GM19372 (cell line): ENCODE measurements around the gene SIL1.
"Not testable (repeated sequence)": the region's sequence is repeated elsewhere in the genome, so short reads cannot be mapped to it uniquely, and the experiment has no call there.

Experiments used
- ATAC-seq: cut with Tn5 transposase; IDR thresholded peaks from one replicate; pipeline ENCODE4 v1.9.1; 2021; ENCODE audit warnings: mild to moderate bottlenecking, low read depth, moderate library complexity; ENCODE audit not compliant: unreplicated experiment

The SIL1 gene

GRCh38 chr5:139049780-139050179 lies 148.4 kb downstream of the SIL1 start:
- ATAC-seq, result no peak

DNA sequence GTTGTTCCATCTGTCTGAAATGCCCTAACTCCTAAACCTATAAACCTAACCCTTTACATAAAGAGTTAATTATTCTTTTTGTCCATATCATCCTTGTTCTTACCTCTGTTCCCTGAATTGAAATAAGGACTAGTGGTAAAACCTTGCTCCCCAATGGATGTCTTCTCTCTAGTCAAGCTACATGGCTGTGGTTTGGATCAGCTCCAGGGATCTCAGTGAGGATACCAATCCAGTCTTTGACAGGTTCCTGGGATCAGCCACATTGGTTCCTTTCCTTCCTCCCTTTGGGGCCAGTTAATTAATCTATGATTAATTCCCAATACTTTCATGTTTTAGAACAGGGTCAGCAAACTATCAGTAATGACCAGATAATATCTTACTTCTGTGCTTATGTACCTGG lies 151.6 kb downstream of the SIL1 start:
- ATAC-seq, result no peak

DNA sequence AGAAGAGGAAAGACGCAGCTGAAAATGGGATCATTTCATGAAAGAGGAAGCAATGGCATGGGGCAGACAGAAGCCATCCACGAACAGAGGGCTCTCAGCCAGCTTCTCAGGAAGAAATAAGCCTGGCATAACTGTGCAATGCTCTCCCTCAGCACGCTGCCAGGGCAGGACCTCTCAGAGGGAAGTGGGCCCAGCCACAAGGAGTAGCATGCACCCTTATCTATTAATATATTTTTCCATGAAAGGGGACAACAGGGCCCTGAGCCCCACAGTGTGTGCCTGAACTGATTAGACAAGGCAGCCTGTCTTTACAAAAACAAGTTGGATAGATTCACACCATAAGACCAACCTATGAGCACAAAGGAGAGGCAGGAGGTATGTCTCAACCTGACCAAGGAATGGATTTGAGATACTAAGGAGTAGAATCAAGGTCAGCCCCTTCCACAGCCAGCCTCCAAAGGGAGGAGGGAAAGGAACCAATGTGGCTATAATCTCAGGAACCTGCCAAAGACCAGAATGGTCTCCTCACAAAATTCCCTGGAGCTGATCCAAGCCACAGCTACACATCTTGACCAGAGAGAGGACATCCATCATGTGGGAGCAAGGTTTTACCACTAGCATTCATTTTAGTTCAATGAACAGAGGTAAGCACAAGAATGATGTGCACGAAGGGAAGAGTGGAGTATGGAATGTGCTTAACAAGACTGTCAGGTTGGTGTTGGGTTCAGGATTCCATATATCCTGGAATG lies 154.8 kb downstream of the SIL1 start:
- ATAC-seq, result no peak

GRCh38 chr5:139040081-139040480 lies 158.1 kb downstream of the SIL1 start:
- ATAC-seq, result no peak

DNA sequence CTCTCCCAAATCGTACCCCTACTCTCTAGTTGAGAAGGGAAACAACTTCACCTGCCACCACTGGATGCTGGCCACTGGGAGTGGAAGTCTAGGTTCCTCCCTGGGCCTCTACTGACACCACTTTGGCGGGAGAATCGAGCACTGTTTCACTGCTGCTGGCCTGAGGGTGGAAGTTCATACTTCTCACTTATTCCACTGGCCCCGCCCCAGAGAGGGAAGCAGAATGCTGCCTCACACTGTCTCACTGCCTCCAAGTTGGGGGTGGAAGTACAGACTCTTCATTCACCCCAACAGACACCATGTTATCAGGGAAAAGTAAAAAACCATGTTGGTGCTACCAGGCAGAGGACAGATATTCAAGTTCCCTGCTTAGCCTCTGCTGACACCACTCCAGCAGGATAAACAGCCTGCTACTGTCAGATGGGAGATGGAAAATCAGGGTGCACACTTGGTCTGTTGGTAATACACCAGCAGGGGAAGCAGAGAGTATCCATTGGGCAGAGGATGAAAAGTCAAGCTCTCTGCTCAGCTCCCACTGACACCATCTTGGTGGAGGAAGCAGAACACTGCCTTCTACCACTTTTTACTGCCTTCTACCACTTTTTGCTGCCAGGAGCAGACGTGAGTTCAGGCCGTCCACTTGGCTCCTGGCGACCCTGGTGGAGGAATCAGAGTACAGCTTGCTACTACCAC lies 159.4 kb downstream of the SIL1 start:
- no peak for ATAC-seq

DNA sequence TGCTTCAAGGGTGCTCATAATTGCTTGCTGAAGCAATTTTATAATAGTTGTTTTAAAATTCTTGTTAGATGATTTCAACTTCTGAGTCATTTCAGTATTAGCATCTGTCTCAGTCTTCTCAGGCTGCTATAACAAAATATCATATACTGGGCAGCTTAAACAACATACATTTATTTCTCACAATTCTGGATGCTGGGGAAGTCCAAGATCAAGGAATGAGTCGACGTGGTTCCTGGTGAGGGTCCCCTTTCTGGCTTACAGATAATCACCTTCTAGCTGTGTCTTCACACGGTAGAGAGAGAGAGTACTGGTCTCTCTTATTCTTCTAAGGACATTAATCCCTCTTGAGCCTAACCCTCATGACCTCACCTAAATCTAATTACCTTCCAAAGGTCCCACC lies 160.4 kb downstream of the SIL1 start:
- ATAC-seq, result no peak

- not testable (repeated sequence) for ATAC-seq
Observed at GRCh38 chr5:139036332-139036731, 161.8 kb downstream of the SIL1 start.

DNA sequence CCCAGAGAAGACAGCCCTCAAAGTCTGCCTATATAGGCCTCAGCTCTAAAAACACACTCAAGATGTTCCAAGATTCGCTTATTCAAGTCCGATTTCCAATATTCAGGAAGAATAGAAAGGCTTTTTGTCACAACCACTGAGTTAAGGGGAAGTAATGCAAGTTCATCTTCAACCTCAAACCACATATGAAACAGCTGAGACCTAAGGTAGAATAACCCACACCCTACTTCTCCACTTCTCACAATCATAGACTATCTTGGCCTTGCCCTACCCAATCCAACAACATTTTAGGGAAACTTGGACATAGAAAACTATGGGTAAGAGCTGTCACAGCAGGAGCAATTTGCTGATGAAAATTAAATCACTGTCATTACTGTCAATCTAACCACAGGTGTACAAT lies 171.0 kb downstream of the SIL1 start:
- ATAC-seq, result no peak

DNA sequence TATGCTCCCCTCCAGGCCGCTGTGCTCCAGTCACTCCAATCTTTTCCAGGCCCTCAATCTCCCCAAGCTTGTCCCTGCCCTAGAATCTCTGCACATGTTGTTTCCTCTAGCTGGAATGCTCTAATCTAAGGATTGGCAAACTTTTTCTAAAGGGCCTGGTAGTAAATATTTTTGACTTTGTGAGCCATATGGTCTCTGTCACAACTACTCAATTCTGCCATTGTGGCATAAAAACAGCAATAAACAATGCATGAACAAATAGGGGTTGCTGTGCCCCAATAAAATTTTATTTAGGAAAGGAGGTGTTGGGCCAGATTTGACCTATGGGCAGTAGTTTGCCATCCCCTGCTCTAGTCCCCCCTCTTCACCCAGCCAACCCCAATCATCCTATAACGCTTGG lies 172.5 kb downstream of the SIL1 start:
- no peak for ATAC-seq

GRCh38 chr5:139023286-139023685 lies 174.9 kb downstream of the SIL1 start:
- no peak for ATAC-seq

- no peak for ATAC-seq
Observed at GRCh38 chr5:139022528-139022927, 175.6 kb downstream of the SIL1 start.

DNA sequence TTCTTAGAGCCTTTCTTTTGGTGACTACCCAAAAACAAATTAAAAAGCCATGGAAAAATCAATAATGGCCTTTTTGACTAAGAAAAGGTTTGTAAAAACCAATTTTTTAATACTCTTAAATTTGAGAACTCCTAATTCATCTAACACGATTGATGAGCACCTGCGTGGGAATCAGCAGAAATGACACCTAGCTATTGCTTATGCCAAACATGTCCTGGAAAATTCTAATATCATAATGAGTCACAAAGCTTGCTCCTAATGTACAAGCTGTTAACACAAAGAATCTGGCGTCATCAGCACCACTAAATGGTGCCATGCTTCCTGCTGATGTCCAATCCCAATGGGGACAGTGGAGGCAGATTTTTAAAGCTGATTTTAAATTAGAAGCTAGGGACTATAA lies 176.8 kb downstream of the SIL1 start:
- ATAC-seq, result no peak

GRCh38 chr5:139019880-139020279 lies 178.3 kb downstream of the SIL1 start:
- no peak for ATAC-seq

DNA sequence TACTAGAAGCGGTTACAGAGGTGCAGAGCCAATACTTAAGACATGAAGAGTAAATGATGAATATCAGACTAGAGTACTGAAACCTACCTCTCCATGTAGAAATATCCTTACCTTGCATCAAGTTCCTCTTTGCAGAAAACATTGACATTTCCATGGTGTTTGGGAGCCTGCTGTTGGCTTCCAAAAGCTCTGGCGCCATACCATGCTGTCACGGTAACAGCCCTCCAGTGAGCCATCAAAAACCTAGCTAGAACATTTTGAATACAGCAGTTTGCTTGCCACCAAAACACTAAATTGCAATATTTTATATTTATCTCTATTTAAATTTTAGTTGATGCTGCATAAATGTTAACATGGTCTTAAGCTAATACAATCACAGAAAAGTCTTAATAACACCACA lies 179.0 kb downstream of the SIL1 start:
- no peak for ATAC-seq

DNA sequence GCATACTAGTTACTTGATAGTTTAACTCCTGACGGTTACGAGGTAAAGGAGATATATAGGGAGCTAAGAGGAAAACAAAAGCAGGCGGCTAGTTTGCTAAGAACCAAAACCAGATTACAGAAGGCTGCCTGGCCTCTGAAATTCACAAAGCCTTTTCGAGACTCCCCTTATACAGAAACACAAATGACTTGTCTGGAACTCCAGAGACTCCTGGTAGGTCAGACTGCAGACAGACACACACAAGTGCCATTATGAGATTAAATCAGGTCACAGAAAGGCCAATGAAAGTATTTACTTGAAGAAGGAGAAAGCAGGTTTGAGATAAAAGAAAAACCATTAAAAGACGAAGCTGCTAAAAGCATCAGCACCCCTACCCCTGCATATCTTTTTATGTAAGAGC lies 180.5 kb downstream of the SIL1 start:
- no peak for ATAC-seq

GRCh38 chr5:139016186-139016585 lies 182.0 kb downstream of the SIL1 start:
- no peak for ATAC-seq

GRCh38 chr5:139014726-139015125 lies 183.4 kb downstream of the SIL1 start:
- no peak for ATAC-seq

GRCh38 chr5:139012176-139012575 lies 186.0 kb downstream of the SIL1 start:
- ATAC-seq, result no peak

DNA sequence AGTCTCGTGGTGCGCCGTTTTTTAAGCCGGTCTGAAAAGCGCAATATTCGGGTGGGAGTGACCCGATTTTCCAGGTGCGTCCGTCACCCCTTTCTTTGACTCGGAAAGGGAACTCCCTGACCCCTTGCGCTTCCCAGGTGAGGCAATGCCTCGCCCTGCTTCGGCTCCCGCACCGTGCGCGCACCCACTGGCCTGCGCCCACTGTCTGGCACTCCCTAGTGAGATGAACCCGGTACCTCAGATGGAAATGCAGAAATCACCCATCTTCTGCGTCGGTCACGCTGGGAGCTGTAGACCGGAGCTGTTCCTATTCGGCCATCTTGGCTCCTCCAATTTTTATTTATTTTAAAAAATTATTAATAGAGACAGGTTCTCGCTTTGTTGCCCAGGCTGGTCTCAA lies 187.0 kb downstream of the SIL1 start:
- not testable (repeated sequence) for ATAC-seq

DNA sequence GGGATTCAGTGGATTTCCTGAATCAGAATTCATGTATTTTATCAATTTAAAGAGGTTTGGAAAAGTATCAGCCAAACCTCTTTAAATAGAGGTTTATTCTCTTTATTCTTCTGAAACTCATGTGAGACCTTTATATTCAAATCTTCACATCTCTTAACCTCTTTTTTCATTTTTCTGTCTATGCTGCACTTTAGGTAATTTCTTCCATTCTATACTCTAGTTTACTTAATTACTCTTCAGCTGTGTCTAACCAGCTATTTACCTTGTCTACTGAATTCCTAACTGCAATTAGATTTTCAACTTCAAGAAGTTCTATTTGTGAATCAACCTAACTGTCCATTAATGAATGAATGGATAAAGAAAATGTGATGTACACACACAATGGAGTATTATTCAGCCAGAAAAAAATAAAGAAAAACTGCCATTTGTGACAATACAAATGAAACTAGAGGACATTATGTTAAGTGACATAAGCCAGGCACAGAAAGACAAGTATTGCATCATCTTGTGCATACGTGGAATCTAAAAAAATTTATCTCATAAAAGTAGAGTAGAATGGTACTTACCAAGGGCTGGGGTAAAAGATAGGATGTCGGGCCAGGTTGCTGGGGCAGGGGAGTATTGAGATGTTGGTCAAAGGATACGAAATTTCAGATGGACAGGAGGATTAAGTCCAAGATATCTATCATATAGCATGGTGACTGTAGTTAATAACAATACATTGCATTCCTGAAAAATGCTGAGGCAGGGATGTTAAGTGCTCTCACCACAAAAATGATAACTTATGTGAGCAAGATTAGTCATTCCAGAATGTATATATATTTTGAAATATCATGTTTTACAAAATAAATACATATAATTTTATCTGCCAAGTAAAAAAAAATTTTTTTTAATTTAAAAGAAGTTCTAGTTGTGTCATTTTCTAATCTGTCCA lies 193.5 kb downstream of the SIL1 start:
- ATAC-seq, result no peak

- no peak for ATAC-seq
Observed at GRCh38 chr5:138999674-139000073, 198.5 kb downstream of the SIL1 start.
